Measurements from ENCODE around the gene SSX2IP. TPM values are rescaled to one million over a fixed set of nuclear protein-coding genes. Genes with fewer than 3 reads are reported as not detected.
"Not testable (repeated sequence)": the region's sequence is repeated elsewhere in the genome, so short reads cannot be mapped to it uniquely, and the experiment has no call there.

Gene SSX2IP
- total RNA-seq, 1 donor from 2014 or later, result 22.2 TPM

GRCh38 chr1:84722794-84723193 lies 32.5 kb upstream of the SSX2IP start:
- no peaks in the 10 kb centered on the region for H3K9me3 Mint-ChIP-seq
- no peaks in the 10 kb centered on the region for H3K27me3 Mint-ChIP-seq
- TF ChIP-seq CTCF (conservative IDR thresholded peaks at IDR 0.05), result no peak
- peaks cover 19% of the 10 kb centered on the region for H3K4me1 Mint-ChIP-seq (ENCODE audit: unreplicated experiment)
- no peaks in the 10 kb centered on the region for H3K36me3 Mint-ChIP-seq
- no peak overlapping the region for H3K27ac Mint-ChIP-seq
- DNase-seq (ENCODE audit: extremely low spot score, unreplicated experiment), result no peak
- H3K4me3 Mint-ChIP-seq, result no peak overlapping the region

GRCh38 chr1:84721872-84722271 lies 31.6 kb upstream of the SSX2IP start:
- not testable (repeated sequence) for H3K27ac Mint-ChIP-seq; DNase-seq (ENCODE audit: extremely low spot score, unreplicated experiment); H3K9me3 Mint-ChIP-seq; H3K4me3 Mint-ChIP-seq; H3K36me3 Mint-ChIP-seq; H3K27me3 Mint-ChIP-seq
- H3K4me1 Mint-ChIP-seq (ENCODE audit: unreplicated experiment), result peaks cover 19% of the 10 kb centered on the region

GRCh38 chr1:84721152-84721551 lies 30.9 kb upstream of the SSX2IP start:
- no peaks in the 10 kb centered on the region for H3K27me3 Mint-ChIP-seq
- TF ChIP-seq CTCF (conservative IDR thresholded peaks at IDR 0.05), result no peak
- no peak for DNase-seq (ENCODE audit: extremely low spot score, unreplicated experiment)

GRCh38 chr1:84720221-84720780 lies 30.0 kb upstream of the SSX2IP start:
- H3K27ac Mint-ChIP-seq, result no peak overlapping the region
- H3K9me3 Mint-ChIP-seq, result no peaks in the 10 kb centered on the region
- H3K4me1 Mint-ChIP-seq (ENCODE audit: unreplicated experiment), result peaks cover 23% of the 10 kb centered on the region
- no peaks in the 10 kb centered on the region for H3K36me3 Mint-ChIP-seq
- no peaks in the 10 kb centered on the region for H3K27me3 Mint-ChIP-seq
- no peak for DNase-seq (ENCODE audit: extremely low spot score, unreplicated experiment)
- TF ChIP-seq CTCF (conservative IDR thresholded peaks at IDR 0.05), result no peak
- H3K4me3 Mint-ChIP-seq, result no peak overlapping the region

More at GRCh38 chr1:84721152-84721551, 30.9 kb upstream of the SSX2IP start:
- H3K4me1 Mint-ChIP-seq (ENCODE audit: unreplicated experiment), result peaks cover 19% of the 10 kb centered on the region
- H3K4me3 Mint-ChIP-seq, result no peak overlapping the region
- no peak overlapping the region for H3K27ac Mint-ChIP-seq
- no peaks in the 10 kb centered on the region for H3K9me3 Mint-ChIP-seq
- H3K36me3 Mint-ChIP-seq, result no peaks in the 10 kb centered on the region

GRCh38 chr1:84719543-84720217 lies 29.4 kb upstream of the SSX2IP start:
- Mint-ChIP-seq H3K9me3 (no peaks in the 10 kb centered on the region), H3K4me1 (ENCODE audit: unreplicated experiment) (peaks cover 23% of the 10 kb centered on the region), H3K4me3 (peak overlapping the region; percentile 37), H3K27me3 (no peaks in the 10 kb centered on the region), H3K27ac (no peak overlapping the region), H3K36me3 (no peaks in the 10 kb centered on the region)
- no peak for TF ChIP-seq CTCF (conservative IDR thresholded peaks at IDR 0.05)
- DNase-seq (ENCODE audit: extremely low spot score, unreplicated experiment), result no peak

- H3K4me3 Mint-ChIP-seq, result no peak overlapping the region
- H3K4me1 Mint-ChIP-seq (ENCODE audit: unreplicated experiment), result peaks cover 21% of the 10 kb centered on the region
- no peaks in the 10 kb centered on the region for H3K27me3 Mint-ChIP-seq
- no peak for TF ChIP-seq CTCF (conservative IDR thresholded peaks at IDR 0.05)
- no peak overlapping the region for H3K27ac Mint-ChIP-seq
- H3K9me3 Mint-ChIP-seq, result peaks cover 6% of the 10 kb centered on the region
- no peak for DNase-seq (ENCODE audit: extremely low spot score, unreplicated experiment)
- H3K36me3 Mint-ChIP-seq, result peaks cover 3% of the 10 kb centered on the region
Observed at GRCh38 chr1:84715342-84716019, 25.2 kb upstream of the SSX2IP start.

All from type B pancreatic cell (in vitro differentiated cells).